Measurements from ENCODE around the gene AATF. TPM values are rescaled to one million over a fixed set of nuclear protein-coding genes. Genes with fewer than 3 reads are reported as not detected.

The AATF gene
- total and polyA plus RNA-seq, 10 donors = 28.7 to 59.0 (median 35.2) TPM

DNA sequence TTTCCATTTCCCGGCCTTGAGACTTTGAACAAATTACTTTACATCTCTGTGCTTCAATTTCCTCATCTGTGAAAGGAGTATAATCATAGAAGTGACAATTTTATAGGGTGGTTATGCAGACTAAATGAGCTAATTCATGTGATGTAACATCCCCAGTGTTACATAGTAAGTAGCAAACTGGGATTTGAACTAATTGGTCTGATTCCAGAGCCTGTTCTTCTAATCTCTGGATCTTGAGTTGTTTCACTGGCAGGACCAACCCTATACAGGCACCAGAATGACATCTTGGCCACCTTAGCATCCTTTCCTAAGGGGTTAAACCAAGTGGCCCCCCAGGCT lies 77.7 kb downstream of the AATF start:
- Histone ChIP-seq H3K27me3 (replicated peaks in 1 of 7) (no peaks in the 10 kb centered on the region), H3K4me3 (no peak overlapping the region), H3K27ac (no peak overlapping the region), H3K36me3 (peaks cover 0 to 85% (median 9%) of the 10 kb centered on the region in 6 donors), H3K9me3 (no peaks in the 10 kb centered on the region), H3K4me1 (no peaks in the 10 kb centered on the region)
- no peak for TF ChIP-seq POLR2A (IDR thresholded peaks at IDR 0.05)
- TF ChIP-seq, protein P1, sequence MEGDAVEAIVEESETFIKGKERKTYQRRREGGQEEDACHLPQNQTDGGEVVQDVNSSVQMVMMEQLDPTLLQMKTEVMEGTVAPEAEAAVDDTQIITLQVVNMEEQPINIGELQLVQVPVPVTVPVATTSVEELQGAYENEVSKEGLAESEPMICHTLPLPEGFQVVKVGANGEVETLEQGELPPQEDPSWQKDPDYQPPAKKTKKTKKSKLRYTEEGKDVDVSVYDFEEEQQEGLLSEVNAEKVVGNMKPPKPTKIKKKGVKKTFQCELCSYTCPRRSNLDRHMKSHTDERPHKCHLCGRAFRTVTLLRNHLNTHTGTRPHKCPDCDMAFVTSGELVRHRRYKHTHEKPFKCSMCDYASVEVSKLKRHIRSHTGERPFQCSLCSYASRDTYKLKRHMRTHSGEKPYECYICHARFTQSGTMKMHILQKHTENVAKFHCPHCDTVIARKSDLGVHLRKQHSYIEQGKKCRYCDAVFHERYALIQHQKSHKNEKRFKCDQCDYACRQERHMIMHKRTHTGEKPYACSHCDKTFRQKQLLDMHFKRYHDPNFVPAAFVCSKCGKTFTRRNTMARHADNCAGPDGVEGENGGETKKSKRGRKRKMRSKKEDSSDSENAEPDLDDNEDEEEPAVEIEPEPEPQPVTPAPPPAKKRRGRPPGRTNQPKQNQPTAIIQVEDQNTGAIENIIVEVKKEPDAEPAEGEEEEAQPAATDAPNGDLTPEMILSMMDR (IDR thresholded peaks at IDR 0.05 in 8 of 11, conservative IDR thresholded peaks at IDR 0.05 in 3 of 11) = no peak
- no peak for TF ChIP-seq POLR2AphosphoS5 (IDR thresholded peaks at IDR 0.05)
- WGBS, 5 donors = 67 to 100% (median 88%) methylated on average over 1 of the region's 1 CpG
- intact Hi-C loops (cut with DNase I; ENCODE audit: low total_unique reads) = no loop called here
- DNase-seq = no peak

DNA sequence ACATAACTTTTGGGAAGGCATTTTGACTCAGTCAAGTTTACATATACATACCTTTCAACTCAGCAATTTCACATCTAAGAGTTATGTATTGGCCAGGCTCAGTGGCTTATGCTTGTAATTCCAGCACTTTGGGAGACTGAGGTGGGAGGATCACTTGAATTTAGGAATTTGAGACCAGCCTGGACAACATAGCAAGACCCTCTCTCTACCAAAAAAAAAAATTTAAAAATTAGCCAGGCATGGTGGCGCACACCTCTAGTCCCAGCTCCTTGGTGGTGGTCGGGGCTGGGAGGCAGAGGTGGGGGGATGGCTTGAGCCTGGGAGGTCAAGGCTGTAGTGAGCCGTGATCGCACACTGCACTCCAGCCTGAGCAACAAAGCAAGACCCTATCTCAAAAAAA lies 79.3 kb downstream of the AATF start:
- H3K36me3 ChIP-seq = peaks cover 0 to 85% (median 18%) of the 10 kb centered on the region in 6 donors
- no peaks in the 10 kb centered on the region for H3K4me1 ChIP-seq
- TF ChIP-seq, protein P1 (IDR thresholded peaks at IDR 0.05 in 8 of 11, conservative IDR thresholded peaks at IDR 0.05 in 3 of 11) = no peak
- no peak for TF ChIP-seq POLR2AphosphoS5 (IDR thresholded peaks at IDR 0.05)
- no peak for TF ChIP-seq POLR2A (IDR thresholded peaks at IDR 0.05)
- DNase-seq = no peak
- intact Hi-C loops (cut with DNase I; ENCODE audit: low total_unique reads) = no loop called here
- WGBS, 5 donors = 87 to 100% (median 98%) methylated on average over 4 of the region's 4 CpGs
- H3K9me3 ChIP-seq = no peaks in the 10 kb centered on the region
- no peaks in the 10 kb centered on the region for H3K27me3 ChIP-seq (replicated peaks in 1 of 7)
- H3K4me3 ChIP-seq = no peak overlapping the region
- no peak overlapping the region for H3K27ac ChIP-seq

DNA sequence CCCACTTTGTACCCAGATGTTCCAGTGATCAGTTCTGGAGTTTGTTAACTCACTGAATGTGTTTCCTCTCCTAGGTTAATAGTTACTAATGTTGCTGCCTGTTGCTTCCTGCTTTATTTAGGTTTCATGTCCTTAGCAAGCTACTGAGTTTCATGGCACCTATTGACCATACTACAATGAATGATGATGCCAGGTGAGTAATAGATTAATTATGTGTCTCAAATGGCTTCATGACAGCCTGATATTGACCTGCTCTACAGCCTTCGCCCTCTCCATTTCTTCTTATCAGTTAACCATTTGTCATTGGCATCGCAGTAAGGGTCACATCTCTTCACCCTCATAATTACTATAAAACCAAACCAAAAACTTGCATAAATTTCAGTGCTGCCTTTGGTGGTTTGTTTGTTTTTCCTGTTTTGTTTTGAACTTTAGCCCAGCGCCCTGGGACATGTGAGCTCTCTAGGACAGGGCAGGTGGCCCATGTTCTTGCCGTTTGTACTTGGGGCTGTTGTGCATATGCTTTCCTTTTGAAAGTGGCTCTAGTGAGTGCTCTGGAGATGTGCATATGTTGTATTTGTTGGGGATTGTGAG lies 82.8 kb downstream of the AATF start:
- no peak overlapping the region for H3K27ac ChIP-seq
- H3K36me3 ChIP-seq = peaks cover 0 to 82% (median 27%) of the 10 kb centered on the region in 6 donors
- H3K4me3 ChIP-seq = no peak overlapping the region
- 93 to 96% (median 95%) methylated on average over 4 of the region's 4 CpGs for WGBS, 5 donors
- H3K4me1 ChIP-seq = no peaks in the 10 kb centered on the region
- no peaks in the 10 kb centered on the region for H3K27me3 ChIP-seq (replicated peaks in 1 of 7)
- DNase-seq = no peak
- intact Hi-C loops (cut with DNase I; ENCODE audit: low total_unique reads) = no loop called here
- TF ChIP-seq POLR2A (IDR thresholded peaks at IDR 0.05) = no peak
- TF ChIP-seq, protein P1 (IDR thresholded peaks at IDR 0.05 in 8 of 11, conservative IDR thresholded peaks at IDR 0.05 in 3 of 11) = no peak
- TF ChIP-seq POLR2AphosphoS5 (IDR thresholded peaks at IDR 0.05) = no peak
- no peaks in the 10 kb centered on the region for H3K9me3 ChIP-seq

DNA sequence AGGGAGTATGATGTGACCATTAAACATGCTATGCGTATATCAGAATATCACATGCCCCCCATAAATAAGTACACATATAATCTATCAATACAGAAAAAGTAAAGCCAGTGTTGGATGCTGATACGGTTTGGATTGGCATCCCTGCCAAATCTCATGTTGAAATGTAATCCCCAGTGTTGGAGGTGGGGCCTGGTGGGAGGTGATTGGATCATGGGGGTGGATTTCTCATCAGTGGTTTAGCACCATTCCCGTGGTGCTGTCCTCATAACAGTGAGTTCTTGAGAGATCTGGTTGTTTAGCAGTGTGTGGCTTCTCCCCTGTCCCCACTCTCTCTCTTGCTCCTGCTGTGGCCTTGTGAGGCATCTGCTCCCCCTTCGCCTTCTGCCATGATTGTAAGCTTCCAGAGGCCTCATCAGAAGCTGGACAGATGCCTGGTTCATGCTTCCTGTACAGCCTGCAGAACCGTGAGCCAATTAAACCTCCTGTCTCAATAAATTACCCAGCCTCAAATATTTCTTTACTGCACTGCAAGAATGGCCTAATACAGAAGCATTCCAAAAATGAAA lies 88.9 kb downstream of the AATF start:
- peaks cover 0 to 78% (median 15%) of the 10 kb centered on the region in 6 donors for H3K36me3 ChIP-seq
- intact Hi-C loops (cut with DNase I; ENCODE audit: low total_unique reads) = no loop called here
- TF ChIP-seq, protein P1 (IDR thresholded peaks at IDR 0.05 in 8 of 11, conservative IDR thresholded peaks at IDR 0.05 in 3 of 11) = no peak
- TF ChIP-seq POLR2AphosphoS5 (IDR thresholded peaks at IDR 0.05) (no peak), POLR2A (IDR thresholded peaks at IDR 0.05) (no peak)
- DNase-seq = no peak
- 87 to 95% (median 94%) methylated on average over 5 of the region's 5 CpGs for WGBS, 5 donors
- no peak overlapping the region for H3K4me3 ChIP-seq
- no peaks in the 10 kb centered on the region for H3K9me3 ChIP-seq
- H3K27me3 ChIP-seq (replicated peaks in 1 of 7) = no peaks in the 10 kb centered on the region
- H3K4me1 ChIP-seq = no peaks in the 10 kb centered on the region
- no peak overlapping the region for H3K27ac ChIP-seq
